Uterus (tissue), 2 donors: Measurements from ENCODE around the gene IFNAR1.
"Not testable (repeated sequence)": the region's sequence is repeated elsewhere in the genome, so short reads cannot be mapped to it uniquely, and the experiment has no call there.

Experiments used
- CTCF ChIP-seq, 4 experiments: fragments of 200-600 bp in 2 of 4; fragments of 450-650 bp in 2 of 4; sonication (generic) in 2 of 4; IDR thresholded peaks; one replicate each; pipeline ENCODE4 v1.5.1; 2016 to 2019; ENCODE audit warnings: antibody characterized with exemption in 4 of 4, mild to moderate bottlenecking in 2 of 4, moderate library complexity in 1 of 4
- POLR2A ChIP-seq, 2 donors: fragments of 450-650 bp; IDR thresholded peaks; one replicate each; pipeline ENCODE4 v1.6.1; 2016; ENCODE audit warnings: antibody characterized with exemption in 2 of 2, mild to moderate bottlenecking in 1 of 2, moderate library complexity in 1 of 2

- not testable (repeated sequence) for TF ChIP-seq CTCF, POLR2A (IDR thresholded peaks at IDR 0.05)
These were observed 3.8 kb upstream of the IFNAR1 start for GRCh38 chr21:33321005-33321404.
